ENCODE measurements around the gene KCNH1. TPM values are rescaled to one million over a fixed set of nuclear protein-coding genes. Genes with fewer than 3 reads are reported as not detected.
A peak's percentile ranks its signal among the peaks of the same experiment; 100 is the strongest.
"Not testable (repeated sequence)": the region's sequence is repeated elsewhere in the genome, so short reads cannot be mapped to it uniquely, and the experiment has no call there.

The KCNH1 gene
- polyA plus RNA-seq, 3 donors from 2014 or later = not detected

- Mint-ChIP-seq H3K4me3 (no peak overlapping the region), H3K27ac (no peak overlapping the region), H3K9me3 (peaks cover 0 to 3% (median 0%) of the 10 kb centered on the region in 6 donors), H3K4me1 (no peaks in the 10 kb centered on the region), H3K27me3 (ENCODE audit: low read depth in 3 of 3) (peaks cover 6 to 13% (median 12%) of the 10 kb centered on the region in 3 donors), H3K36me3 (peaks cover 0 to 3% (median 0%) of the 10 kb centered on the region in 3 donors)
- no peak for DNase-seq
These were observed 119.7 kb downstream of the KCNH1 start for GRCh38 chr1:211014275-211014674.

GRCh38 chr1:211013346-211014240 is 120.4 kb downstream of the KCNH1 start:
- Mint-ChIP-seq H3K27me3 (ENCODE audit: low read depth in 3 of 3) (peaks cover 7 to 13% (median 11%) of the 10 kb centered on the region in 3 donors), H3K4me3 (no peak overlapping the region)

GRCh38 chr1:211011128-211011527 is 122.8 kb downstream of the KCNH1 start:
- peaks cover 2 to 11% (median 10%) of the 10 kb centered on the region in 3 donors for H3K27me3 Mint-ChIP-seq (ENCODE audit: low read depth in 3 of 3)
- H3K4me3 Mint-ChIP-seq, H3K27ac Mint-ChIP-seq, H3K4me1 Mint-ChIP-seq, DNase-seq, H3K36me3 Mint-ChIP-seq, H3K9me3 Mint-ChIP-seq: not testable (repeated sequence)

More at GRCh38 chr1:211013346-211014240, 120.4 kb downstream of the KCNH1 start:
- Mint-ChIP-seq H3K9me3 (peaks cover 0 to 3% (median 0%) of the 10 kb centered on the region in 6 donors), H3K27ac (no peak overlapping the region), H3K4me1 (no peaks in the 10 kb centered on the region), H3K36me3 (peaks cover 0 to 3% (median 0%) of the 10 kb centered on the region in 3 donors)
- DNase-seq = no peak

GRCh38 chr1:211009944-211010343 is 124.0 kb downstream of the KCNH1 start:
- DNase-seq = no peak
- no peak overlapping the region for H3K4me3 Mint-ChIP-seq
- peaks cover 2 to 11% (median 10%) of the 10 kb centered on the region in 3 donors for H3K27me3 Mint-ChIP-seq (ENCODE audit: low read depth in 3 of 3)
- H3K9me3 Mint-ChIP-seq = no peaks in the 10 kb centered on the region
- no peaks in the 10 kb centered on the region for H3K4me1 Mint-ChIP-seq
- no peak overlapping the region for H3K27ac Mint-ChIP-seq
- H3K36me3 Mint-ChIP-seq = no peaks in the 10 kb centered on the region

- no peak for DNase-seq
- no peaks in the 10 kb centered on the region for H3K9me3 Mint-ChIP-seq
- peaks cover under 1 to 7% (median 2%) of the 10 kb centered on the region in 3 donors for H3K27me3 Mint-ChIP-seq (ENCODE audit: low read depth in 3 of 3)
- no peak overlapping the region for H3K4me3 Mint-ChIP-seq
- no peaks in the 10 kb centered on the region for H3K36me3 Mint-ChIP-seq
- H3K27ac Mint-ChIP-seq = no peak overlapping the region
- no peaks in the 10 kb centered on the region for H3K4me1 Mint-ChIP-seq
These were observed 126.1 kb downstream of the KCNH1 start for GRCh38 chr1:211007830-211008229.

GRCh38 chr1:210995931-210996330 is 138.0 kb downstream of the KCNH1 start:
- H3K27me3 Mint-ChIP-seq (ENCODE audit: low read depth in 3 of 3) = peaks cover 2 to 18% (median 3%) of the 10 kb centered on the region in 3 donors
- H3K9me3 Mint-ChIP-seq, H3K27ac Mint-ChIP-seq, DNase-seq, H3K36me3 Mint-ChIP-seq, H3K4me3 Mint-ChIP-seq, H3K4me1 Mint-ChIP-seq: not testable (repeated sequence)

- peaks cover 0 to 11% (median 5%) of the 10 kb centered on the region in 3 donors for H3K27me3 Mint-ChIP-seq (ENCODE audit: low read depth in 3 of 3)
- no peak overlapping the region for H3K4me3 Mint-ChIP-seq
- no peak for DNase-seq
- H3K27ac Mint-ChIP-seq = no peak overlapping the region
- no peaks in the 10 kb centered on the region for H3K36me3 Mint-ChIP-seq
- H3K4me1 Mint-ChIP-seq = no peaks in the 10 kb centered on the region
- peaks cover 0 to 1% (median 0%) of the 10 kb centered on the region in 6 donors for H3K9me3 Mint-ChIP-seq
These were observed 141.1 kb downstream of the KCNH1 start for GRCh38 chr1:210992837-210993236.

GRCh38 chr1:210989905-210990304 is 144.0 kb downstream of the KCNH1 start:
- H3K4me1 Mint-ChIP-seq = no peaks in the 10 kb centered on the region
- DNase-seq = no peak
- H3K4me3 Mint-ChIP-seq = no peak overlapping the region
- peaks cover 0 to 5% (median 1%) of the 10 kb centered on the region in 6 donors for H3K9me3 Mint-ChIP-seq
- peaks cover 4 to 13% (median 7%) of the 10 kb centered on the region in 3 donors for H3K27me3 Mint-ChIP-seq (ENCODE audit: low read depth in 3 of 3)
- no peak overlapping the region for H3K27ac Mint-ChIP-seq
- H3K36me3 Mint-ChIP-seq = no peaks in the 10 kb centered on the region

GRCh38 chr1:210981490-210981889 is 152.5 kb downstream of the KCNH1 start:
- H3K27ac Mint-ChIP-seq = no peak overlapping the region
- peaks cover 3 to 14% (median 4%) of the 10 kb centered on the region in 3 donors for H3K27me3 Mint-ChIP-seq (ENCODE audit: low read depth in 3 of 3)
- H3K4me1 Mint-ChIP-seq = no peaks in the 10 kb centered on the region
- no peaks in the 10 kb centered on the region for H3K36me3 Mint-ChIP-seq
- peaks cover 0 to 10% (median 2%) of the 10 kb centered on the region in 6 donors for H3K9me3 Mint-ChIP-seq
- DNase-seq = no peak
- no peak overlapping the region for H3K4me3 Mint-ChIP-seq

GRCh38 chr1:210980082-210980481 is 153.9 kb downstream of the KCNH1 start:
- Mint-ChIP-seq H3K4me3 (no peak overlapping the region), H3K36me3 (no peaks in the 10 kb centered on the region), H3K27me3 (ENCODE audit: low read depth in 3 of 3) (peaks cover 0 to 12% (median 3%) of the 10 kb centered on the region in 3 donors), H3K9me3 (peaks cover 0 to 6% (median 2%) of the 10 kb centered on the region in 6 donors), H3K27ac (no peak overlapping the region), H3K4me1 (no peaks in the 10 kb centered on the region)
- no peak for DNase-seq

GRCh38 chr1:210978974-210979354 is 155.0 kb downstream of the KCNH1 start:
- Mint-ChIP-seq H3K27ac (no peak overlapping the region), H3K9me3 (peaks cover 0 to 4% (median 0%) of the 10 kb centered on the region in 6 donors), H3K36me3 (no peaks in the 10 kb centered on the region), H3K4me3 (no peak overlapping the region), H3K27me3 (ENCODE audit: low read depth in 3 of 3) (peaks cover 0 to 8% (median 3%) of the 10 kb centered on the region in 3 donors), H3K4me1 (no peaks in the 10 kb centered on the region)
- DNase-seq = no peak

- peaks cover 0 to 4% (median 0%) of the 10 kb centered on the region in 6 donors for H3K9me3 Mint-ChIP-seq
- H3K36me3 Mint-ChIP-seq = no peaks in the 10 kb centered on the region
- H3K27ac Mint-ChIP-seq = no peak overlapping the region
- H3K4me1 Mint-ChIP-seq = no peaks in the 10 kb centered on the region
- no peak for DNase-seq
- peaks cover 0 to 6% (median 2%) of the 10 kb centered on the region in 3 donors for H3K27me3 Mint-ChIP-seq (ENCODE audit: low read depth in 3 of 3)
- H3K4me3 Mint-ChIP-seq = no peak overlapping the region
These were observed 155.5 kb downstream of the KCNH1 start for GRCh38 chr1:210978316-210978973.

- no peaks in the 10 kb centered on the region for H3K9me3 Mint-ChIP-seq
- DNase-seq = no peak
- H3K27me3 Mint-ChIP-seq (ENCODE audit: low read depth in 3 of 3) = peaks cover 0 to 6% (median 2%) of the 10 kb centered on the region in 3 donors
- no peaks in the 10 kb centered on the region for H3K4me1 Mint-ChIP-seq
- H3K4me3 Mint-ChIP-seq = no peak overlapping the region
- no peak overlapping the region for H3K27ac Mint-ChIP-seq
- no peaks in the 10 kb centered on the region for H3K36me3 Mint-ChIP-seq
These were observed 182.7 kb downstream of the KCNH1 start for GRCh38 chr1:210951279-210951678.

- H3K4me3 Mint-ChIP-seq, H3K36me3 Mint-ChIP-seq, H3K9me3 Mint-ChIP-seq, H3K27ac Mint-ChIP-seq, H3K4me1 Mint-ChIP-seq: not testable (repeated sequence)
- H3K27me3 Mint-ChIP-seq (ENCODE audit: low read depth in 3 of 3) = peaks cover 0 to 11% (median 2%) of the 10 kb centered on the region in 3 donors
- peak in 1 of 3 donors; percentile 1 for DNase-seq
These were observed 183.9 kb downstream of the KCNH1 start for GRCh38 chr1:210949940-210950546.
